HepG2 (cell line): Measurements from ENCODE around the gene INTS7. TPM values are rescaled to one million over a fixed set of nuclear protein-coding genes. Genes with fewer than 3 reads are reported as not detected.

Experiments used
- ATF3 ChIP-seq: sonication (generic); formaldehyde crosslinking; IDR thresholded peaks from 2 replicates; pipeline ENCODE4 v1.4.0; 2020; ENCODE audit warnings: missing genetic modification reagents
- BATF2 ChIP-seq: sonication (generic); formaldehyde crosslinking; IDR thresholded peaks from 2 replicates; pipeline ENCODE4 v1.8.0; 2022; ENCODE audit warnings: mild to moderate bottlenecking, missing genetic modification reagents, moderate library complexity
- FOSL2 ChIP-seq: sonication (generic); formaldehyde crosslinking; IDR thresholded peaks from 2 replicates; pipeline ENCODE4 v1.4.0; 2020; ENCODE audit warnings: missing genetic modification reagents
- FOXO4 ChIP-seq: sonication (generic); formaldehyde crosslinking; conservative IDR thresholded peaks from 2 replicates; pipeline ENCODE4 v1.8.1; 2023; ENCODE audit warnings: missing genetic modification reagents
- GMEB1 ChIP-seq: sonication (generic); formaldehyde crosslinking; IDR thresholded peaks from 2 replicates; pipeline ENCODE4 v1.5.1; 2020; ENCODE audit warnings: missing genetic modification reagents, mild to moderate bottlenecking, borderline replicate concordance
- GTF2F1 ChIP-seq: fragments of 150-350 bp; IDR thresholded peaks from 2 replicates; pipeline ENCODE4 v1.6.1; 2014; ENCODE audit warnings: low read length
- LCORL ChIP-seq, 2 experiments: fragments of 450-650 bp in 1 of 2; sonication (generic) in 1 of 2; formaldehyde crosslinking in 1 of 2; IDR thresholded peaks; 2 replicates each; pipeline versions ENCODE4 v1.5.0 to v1.6.1; 2017 to 2020; ENCODE audit warnings: antibody characterized with exemption in 1 of 2, missing genetic modification reagents in 1 of 2
- NFKBIZ ChIP-seq: IDR thresholded peaks from 2 replicates; pipeline ENCODE4 v1.6.1; 2018; ENCODE audit warnings: missing genetic modification reagents, missing compliant biosample characterization
- PHF20 ChIP-seq: sonication (generic); formaldehyde crosslinking; IDR thresholded peaks from 2 replicates; pipeline ENCODE4 v1.5.0; 2020; ENCODE audit warnings: mild to moderate bottlenecking, missing genetic modification reagents
- PITX1 ChIP-seq: sonication (generic); formaldehyde crosslinking; IDR thresholded peaks from 2 replicates; pipeline ENCODE4 v1.5.1; 2020; ENCODE audit warnings: mild to moderate bottlenecking, missing genetic modification reagents
- REPIN1 ChIP-seq: sonication (generic); formaldehyde crosslinking; IDR thresholded peaks from 2 replicates; pipeline ENCODE4 v1.8.0; 2022; ENCODE audit warnings: missing genetic modification reagents, low read depth, mild to moderate bottlenecking, borderline replicate concordance
- SNAPC4 ChIP-seq: sonication (generic); formaldehyde crosslinking; IDR thresholded peaks from 2 replicates; pipeline ENCODE4 v1.4.0; 2020; ENCODE audit warnings: mild to moderate bottlenecking, missing genetic modification reagents
- SRSF4 ChIP-seq: fragments of 200-400 bp; formaldehyde crosslinking; IDR thresholded peaks from one replicate; pipeline ENCODE4 v1.6.1; 2018; ENCODE audit warnings: mild to moderate bottlenecking, low read depth, low read length, moderate library complexity; ENCODE audit not compliant: poor library complexity, severe bottlenecking
- ZNF282 ChIP-seq: fragments of 450-650 bp; IDR thresholded peaks from 2 replicates; pipeline ENCODE4 v1.6.1; 2018; ENCODE audit not compliant: partially characterized antibody
- ZNF496 ChIP-seq: sonication (generic); formaldehyde crosslinking; IDR thresholded peaks from 2 replicates; pipeline ENCODE4 v1.8.1; 2023; ENCODE audit warnings: mild to moderate bottlenecking, moderate library complexity, missing genetic modification reagents; ENCODE audit not compliant: insufficient replicate concordance
- ZNF549 ChIP-seq: sonication (generic); formaldehyde crosslinking; IDR thresholded peaks from 2 replicates; pipeline ENCODE4 v1.5.0; 2020; ENCODE audit warnings: missing genetic modification reagents
- polyA plus RNA-seq, 8 experiments: library from polyadenylated mRNA; depleted of rRNA in 3 of 8; stranded (reverse) in 7 of 8; unstranded in 1 of 8; fragments of >200 nt; fragmentation: Illumina TruSeq in 4 of 8; extraction: Trizol in 4 of 8; gene quantifications; 2 replicates each; pipeline versions ENCODE4 v1.2.1 to v1.2.3, GENCODE V29; 2011 to 2016; ENCODE audit warnings: low read depth in 4 of 8, missing spikeins in 1 of 8, mixed read lengths in 1 of 8; ENCODE audit not compliant: insufficient read depth in 1 of 8
- total RNA-seq, 5 experiments: library from RNA; depleted of rRNA; stranded (reverse); fragments of >200 nt; fragmentation: Illumina TruSeq; extraction: Trizol; gene quantifications; 2 replicates each; pipeline ENCODE4 v1.2.3, GENCODE V29; 2016; ENCODE audit warnings: low read depth in 1 of 5

Gene INTS7
- total and polyA plus RNA-seq, 2 of the 13 experiments (the other 11 are each of a cell fraction or from before 2014, with no cell fraction given), result 18.3 to 22.4 TPM

GRCh38 chr1:211928993-211929637 lies 106.2 kb downstream of the INTS7 start (continued):
- TF ChIP-seq SNAPC4 (CRISPR knock-in tag) (no peak), FOXO4 (CRISPR knock-in tag) (0 out of 2 replicates have a peak, but pooled peaks have one; percentile 35), BATF2 (no peak), PITX1 (CRISPR knock-in tag) (peak; percentile 53; the same call in 1 of the 2 replicates), NFKBIZ (CRISPR knock-in tag) (no peak), SRSF4 (no peak), ZNF496 (CRISPR knock-in tag) (no peak), PHF20 (CRISPR knock-in tag) (peak; percentile 64; the same call in 1 of the 2 replicates), FOSL2 (CRISPR knock-in tag) (peak; percentile 59), ZNF282 (no peak), LCORL (IDR thresholded peaks at IDR 0.05) (no peak), LCORL (CRISPR knock-in tag; IDR thresholded peaks at IDR 0.05) (0 out of 2 replicates have a peak, but pooled peaks have one; percentile 39), GMEB1 (no peak), GTF2F1 (no peak), REPIN1 (CRISPR knock-in tag) (0 out of 2 replicates have a peak, but pooled peaks have one; percentile 33), ATF3 (0 out of 2 replicates have a peak, but pooled peaks have one; percentile 36), ZNF549 (CRISPR knock-in tag) (no peak)
